GM12878 (cell line): Measurements from ENCODE around the gene TAF6. TPM values are rescaled to one million over a fixed set of nuclear protein-coding genes. Genes with fewer than 3 reads are reported as not detected.
A peak's percentile ranks its signal among the peaks of the same experiment; 100 is the strongest.

Source experiments
- ATAC-seq: fragments of 200-7000 bp; cut with Tn5 transposase; 3 replicates; pipeline ENCODE4 v1.9.1; 2020; ENCODE audit warnings: mild to moderate bottlenecking, moderate library complexity
- BruUV-seq: library from RNA; stranded (reverse); fragments of 400-500 nt; replicated peaks from 2 replicates; lab custom pipeline; 2021; lab: Mats Ljungman, UMichigan
- CTCF ChIA-PET: fragments of 300-600 bp; sonication (Branson Sonifier 250); formaldehyde crosslinking; extraction: SDS; loops from one replicate; lab custom pipeline; 2021; ENCODE audit warnings: inconsistent platforms; lab: Yijun Ruan, JAX
- POLR2A ChIA-PET: fragments of 350-600 bp; formaldehyde crosslinking; extraction: SDS; loops from one replicate; lab custom pipeline; 2021; ENCODE audit warnings: inconsistent platforms; lab: Charles Lee
- RAD21 ChIA-PET: fragments of 300-600 bp; sonication (Branson Sonifier 250); formaldehyde crosslinking; loops from one replicate; lab custom pipeline; 2023; ENCODE audit warnings: antibody characterized with exemption; ENCODE audit not compliant: unreplicated experiment; lab: Charles Lee
- SMC1A ChIA-PET: fragments of 300-600 bp; sonication (Branson Sonifier 250); formaldehyde crosslinking; loops from one replicate; lab custom pipeline; 2023; ENCODE audit not compliant: unreplicated experiment, uncharacterized antibody; lab: Charles Lee
- DNase-seq: peaks from one replicate; pipeline ENCODE4 v3.0.0-alpha.2; 2011; ENCODE audit warnings: low read depth, low spot score
- FAIRE-seq: peaks from 3 replicates; lab custom pipeline; 2011; peaks lifted over from hg19 to GRCh38; lab: Jason Lieb, UNC
- H2AFZ ChIP-seq: 2 replicates; pipeline ENCODE4 v1.6.0; 2011; ENCODE audit warnings: low read depth, low read length, control low read depth; ENCODE audit not compliant: control insufficient read depth
- H3K27ac ChIP-seq: 2 replicates; pipeline ENCODE4 v1.5.1; 2011; ENCODE audit warnings: control low read depth; ENCODE audit not compliant: control insufficient read depth, insufficient read depth
- H3K27me3 ChIP-seq, 2 experiments: replicated peaks in 1 of 2; 2 replicates each; pipeline versions ENCODE4 v1.6.0 to v1.6.1; 2011; ENCODE audit warnings: low read length in 1 of 2; ENCODE audit not compliant: control insufficient read depth in 2 of 2, insufficient read depth in 2 of 2
- H3K36me3 ChIP-seq, 2 experiments: 2 replicates each; pipeline ENCODE4 v1.5.1; 2011; ENCODE audit warnings: low read length in 1 of 2; ENCODE audit not compliant: control insufficient read depth in 2 of 2, insufficient read depth in 2 of 2
- H3K4me1 ChIP-seq: 2 replicates; pipeline ENCODE4 v1.6.1; 2011; ENCODE audit warnings: mild to moderate bottlenecking, low read length, moderate library complexity, mixed read lengths; ENCODE audit not compliant: control insufficient read depth, insufficient read depth
- H3K4me2 ChIP-seq: 2 replicates; pipeline ENCODE4 v1.6.0; 2011; ENCODE audit warnings: control low read depth; ENCODE audit not compliant: control insufficient read depth, insufficient read depth
- H3K4me3 ChIP-seq: fragments of 200-600 bp; sonication (generic); 2 replicates; pipeline ENCODE4 v1.5.1; 2016
- H3K79me2 ChIP-seq: 2 replicates; pipeline ENCODE4 v1.6.0; 2011; ENCODE audit warnings: low read length; ENCODE audit not compliant: control insufficient read depth, insufficient read depth
- H3K9ac ChIP-seq: 2 replicates; pipeline ENCODE4 v1.8.0; 2011; ENCODE audit warnings: low read length, control low read depth, mixed read lengths; ENCODE audit not compliant: control insufficient read depth, insufficient read depth
- H3K9me3 ChIP-seq: replicated peaks from 3 replicates; pipeline ENCODE4 v1.5.1; 2011; ENCODE audit warnings: mild to moderate bottlenecking, low read length; ENCODE audit not compliant: control insufficient read depth, insufficient read depth
- H4K20me1 ChIP-seq: 2 replicates; pipeline ENCODE4 v1.6.0; 2011; ENCODE audit not compliant: control insufficient read depth, insufficient read depth
- ATF2 ChIP-seq: IDR thresholded peaks from 2 replicates; pipeline ENCODE4 v1.6.1; 2012; ENCODE audit warnings: low read length, inconsistent platforms
- BHLHE40 ChIP-seq, 2 experiments: fragments of 450-650 bp in 1 of 2; IDR thresholded peaks; 2 replicates each; pipeline ENCODE4 v1.6.1; 2011 to 2017; ENCODE audit warnings: low read depth in 2 of 2, borderline replicate concordance in 1 of 2, improper control_type of control experiment in 1 of 2, low read length in 1 of 2, mild to moderate bottlenecking in 1 of 2
- BRCA1 ChIP-seq: IDR thresholded peaks from 2 replicates; pipeline ENCODE4 v1.6.1; 2011; ENCODE audit warnings: low read depth, low read length, improper control_type of control experiment
- CEBPZ ChIP-seq: fragments of 150-350 bp; IDR thresholded peaks from 2 replicates; pipeline ENCODE4 v1.6.1; 2016; ENCODE audit warnings: low read depth, low read length
- CHD1 ChIP-seq: IDR thresholded peaks from 2 replicates; pipeline ENCODE4 v1.6.1; 2012; ENCODE audit warnings: low read depth, low read length, improper control_type of control experiment
- DPF2 ChIP-seq: fragments of 450-650 bp; IDR thresholded peaks from 2 replicates; pipeline ENCODE4 v1.6.1; 2017; ENCODE audit warnings: mild to moderate bottlenecking
- FOXK2 ChIP-seq: fragments of 450-650 bp; IDR thresholded peaks from 2 replicates; pipeline ENCODE4 v1.6.1; 2017; ENCODE audit warnings: mild to moderate bottlenecking, moderate library complexity
- IRF4 ChIP-seq: IDR thresholded peaks from 2 replicates; pipeline ENCODE4 v1.6.1; 2011; ENCODE audit warnings: low read depth, low read length
- MAX ChIP-seq: IDR thresholded peaks from 2 replicates; pipeline ENCODE4 v1.6.1; 2012; ENCODE audit warnings: low read depth, low read length, improper control_type of control experiment
- SMARCA5 ChIP-seq: fragments of 450-650 bp; IDR thresholded peaks from 2 replicates; pipeline ENCODE4 v1.6.1; 2017; ENCODE audit warnings: mild to moderate bottlenecking
- TBL1XR1 ChIP-seq: IDR thresholded peaks from 2 replicates; pipeline ENCODE4 v1.6.1; 2012; ENCODE audit warnings: low read depth, low read length, improper control_type of control experiment
- TCF3 ChIP-seq: IDR thresholded peaks from 2 replicates; pipeline ENCODE4 v1.6.1; 2012; ENCODE audit warnings: low read depth, mild to moderate bottlenecking, low read length, borderline replicate concordance; ENCODE audit not compliant: insufficient read depth
- ZBTB11 ChIP-seq: fragments of 450-650 bp; formaldehyde crosslinking; IDR thresholded peaks from 2 replicates; pipeline ENCODE4 v1.5.0; 2022; ENCODE audit warnings: mild to moderate bottlenecking, missing genetic modification characterization
- ZZZ3 ChIP-seq: IDR thresholded peaks from 2 replicates; pipeline ENCODE4 v1.6.1; 2011; ENCODE audit warnings: low read depth; ENCODE audit not compliant: control insufficient read depth, insufficient read length
- WGBS: methylation state at CpG from one replicate; pipeline ENCODE4 v1.1.6; 2016; ENCODE audit warnings: low lambda C conversion rate; ENCODE audit not compliant: insufficient replicate concordance, insufficient coverage; ENCODE audit errors: missing lambda C conversion rate; 5-methylcytosine and 5-hydroxymethylcytosine counted together
- in situ Hi-C: fragments of 300-500 bp; cut with MboI; formaldehyde crosslinking; loops from 9 replicates; pipeline ENCODE4 v1.14.3; 2018; ENCODE audit warnings: mixed read lengths
- intact Hi-C: fragments of 100-400 bp; cut with micrococcal nuclease; formaldehyde crosslinking; loops from one replicate; pipeline ENCODE4 v1.14.2; 2022; ENCODE audit not compliant: unreplicated experiment
- polyA plus RNA-seq, 11 experiments: library from polyadenylated mRNA; depleted of rRNA in 4 of 11; unstranded in 6 of 11; stranded (reverse) in 5 of 11; fragments of >200 nt; fragmentation: Nextera tagmentation in 4 of 11; fragmentation: Illumina TruSeq in 1 of 11; extraction: Ambion mirVana in 4 of 11; extraction: Trizol in 1 of 11; gene quantifications; 1 replicate in 1 of 11; 2 replicates in 10 of 11; pipeline versions ENCODE4 v1.2.1 to v1.2.3, GENCODE V29; 2011 to 2016; ENCODE audit warnings: inconsistent platforms in 2 of 11, missing spikeins in 2 of 11, low read depth in 1 of 11
- total RNA-seq, 4 experiments: library from RNA; depleted of rRNA in 3 of 4; stranded (reverse); fragments of >200 nt in 3 of 4; fragmentation: Illumina TruSeq in 1 of 4; extraction: Trizol in 1 of 4; gene quantifications; 2 replicates each; pipeline versions ENCODE4 v1.2.1 to v1.2.3, GENCODE V29; 2013 to 2021

TAF6 gene
- total and polyA plus RNA-seq, 10 of the 15 experiments (the other 5 are each of a cell fraction or from before 2014, with no cell fraction given) = 0.27 to 42.6 (median 17.0) TPM

GRCh38 chr7:100081535-100082102, 37.5 kb downstream of the TAF6 start, which contains the start of gene ZNF3:
TSS of gene ZNF3 (minus strand) at chr7:100081723. CDS start at chr7:100077357, 4,366 bp downstream.
- ChIA-PET SMC1A (interaction anchor here (1.0 to 1.6 kb wide), 9 partner anchors 19 to 168 kb away, joined by 3 to 11 read pairs (median 4); partner anchors contain the start of genes AP4M1, LAMTOR4 and MCM7), POLR2A (interaction anchor here (1.0 to 1.6 kb wide), 6 partner anchors 12 to 39 kb away, joined by 3 to 15 read pairs (median 4); partner anchors contain the start of genes AP4M1, MCM7 and ZSCAN21), RAD21 (interaction anchor here (0.9 to 1.4 kb wide), 9 partner anchors 10 to 397 kb away, joined by 3 to 23 read pairs (median 4); partner anchors contain the start of genes AP4M1, MCM7, TRIM4 and TSC22D4), CTCF (interaction anchor here (1.0 to 1.4 kb wide), 13 partner anchors 10 to 168 kb away, joined by 3 to 15 read pairs (median 4); partner anchors contain the start of genes MBLAC1 and ZKSCAN1)
- H3K4me1 ChIP-seq = peaks cover 4% of the 10 kb centered on the region
- peaks cover 0 to 5% of the 10 kb centered on the region in 2 experiments; a peak in 3 of 4 replicates for H3K36me3 ChIP-seq
- peak within 1 kb of the TSS; percentile 89 for H3K27ac ChIP-seq
- WGBS = under 1% methylated on average over 54 of the region's 55 CpGs
- H3K79me2 ChIP-seq = peaks cover 41% of the 10 kb centered on the region
- H3K4me2 ChIP-seq = peak within 1 kb of the TSS; percentile 84
- DNase-seq (peak; percentile 97), ATAC-seq (peak; percentile 90), FAIRE-seq (peak; percentile 100)
- intact Hi-C loops = loop anchor here (1.0 to 10.0 kb wide), 6 partner anchors 20 to 167 kb away; partner anchors contain the start of genes AP4M1, LAMTOR4, MBLAC1 and MCM7
- no peaks in the 10 kb centered on the region; the same call in 2 of the 3 replicates for H3K9me3 ChIP-seq
- H3K4me3 ChIP-seq = peak within 1 kb of the TSS; percentile 88
- BruUV-seq = no TSS peak
- peak within 1 kb of the TSS; percentile 94 for H3K9ac ChIP-seq
- no peaks in the 10 kb centered on the region for H3K27me3 ChIP-seq
- in situ Hi-C loops = no loop called here
- no peaks in the 10 kb centered on the region for H4K20me1 ChIP-seq
- peak within 1 kb of the TSS; percentile 85 for H2AFZ ChIP-seq
- TF ChIP-seq CHD1 = no peak; the same call in 1 of the 2 replicates
- no peak; the same call in none of the 2 replicates for TF ChIP-seq DPF2
- peak; percentile 87 for TF ChIP-seq SMARCA5
- no peak for TF ChIP-seq ATF2
- peak; percentile 77; the same call in 1 of the 2 replicates for TF ChIP-seq TBL1XR1
- no peak for TF ChIP-seq ZZZ3
- no peak for TF ChIP-seq TCF3
- peak; percentile 94 for TF ChIP-seq MAX
- TF ChIP-seq BHLHE40 (IDR thresholded peaks at IDR 0.05; ENCODE audit: borderline replicate concordance in 1 of 2, low read depth in 2 of 2, low read length in 1 of 2) = peak in 1 of 2 experiments; percentile 85; a peak in 3 of 4 replicates
- TF ChIP-seq ZBTB11 (CRISPR knock-in tag) = peak; percentile 74
- peak; percentile 57; the same call in 1 of the 2 replicates for TF ChIP-seq IRF4
- TF ChIP-seq BRCA1 = no peak
- peak; percentile 47; the same call in 1 of the 2 replicates for TF ChIP-seq FOXK2
- no peak for TF ChIP-seq CEBPZ
